Measurements from ENCODE around the gene PCDH9. TPM values are rescaled to one million over a fixed set of nuclear protein-coding genes. Genes with fewer than 3 reads are reported as not detected.

The PCDH9 gene
- total RNA-seq, 6 donors from 2014 or later: 3.1 to 19.4 (median 7.8) TPM

DNA sequence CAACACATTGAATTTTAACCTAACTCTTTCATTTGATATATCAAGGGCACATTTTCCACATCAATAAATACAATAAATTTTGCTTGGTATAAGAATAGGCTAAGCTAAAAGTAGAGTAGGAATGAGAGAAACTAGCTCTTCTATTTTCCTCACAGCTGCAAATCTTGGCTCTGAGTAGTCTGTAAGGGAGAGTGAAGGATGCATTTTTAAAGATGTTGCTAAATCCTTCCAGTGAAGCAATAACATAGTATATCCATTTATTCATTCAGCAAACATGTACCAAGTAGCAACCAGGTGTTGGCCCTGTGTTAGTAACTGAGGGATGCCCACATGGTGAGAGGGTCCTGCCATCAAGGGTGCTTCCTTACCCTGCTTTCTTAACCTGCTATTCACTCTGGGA is 799.9 kb downstream of the PCDH9 start:
- no peak for ATAC-seq (ENCODE audit: low FRiP score in 2 of 2)
- Histone ChIP-seq H3K27ac (no peak overlapping the region), H3K27me3 (no peaks in the 10 kb centered on the region), H3K9me3 (no peaks in the 10 kb centered on the region), H3K36me3 (no peaks in the 10 kb centered on the region), H3K4me3 (no peak overlapping the region), H3K4me1 (no peaks in the 10 kb centered on the region)
- no peak for TF ChIP-seq EP300 (IDR thresholded peaks at IDR 0.05)
- no peak for TF ChIP-seq POLR2A (IDR thresholded peaks at IDR 0.05)
- TF ChIP-seq POLR2AphosphoS5 (IDR thresholded peaks at IDR 0.05): no peak
- TF ChIP-seq, protein P1, sequence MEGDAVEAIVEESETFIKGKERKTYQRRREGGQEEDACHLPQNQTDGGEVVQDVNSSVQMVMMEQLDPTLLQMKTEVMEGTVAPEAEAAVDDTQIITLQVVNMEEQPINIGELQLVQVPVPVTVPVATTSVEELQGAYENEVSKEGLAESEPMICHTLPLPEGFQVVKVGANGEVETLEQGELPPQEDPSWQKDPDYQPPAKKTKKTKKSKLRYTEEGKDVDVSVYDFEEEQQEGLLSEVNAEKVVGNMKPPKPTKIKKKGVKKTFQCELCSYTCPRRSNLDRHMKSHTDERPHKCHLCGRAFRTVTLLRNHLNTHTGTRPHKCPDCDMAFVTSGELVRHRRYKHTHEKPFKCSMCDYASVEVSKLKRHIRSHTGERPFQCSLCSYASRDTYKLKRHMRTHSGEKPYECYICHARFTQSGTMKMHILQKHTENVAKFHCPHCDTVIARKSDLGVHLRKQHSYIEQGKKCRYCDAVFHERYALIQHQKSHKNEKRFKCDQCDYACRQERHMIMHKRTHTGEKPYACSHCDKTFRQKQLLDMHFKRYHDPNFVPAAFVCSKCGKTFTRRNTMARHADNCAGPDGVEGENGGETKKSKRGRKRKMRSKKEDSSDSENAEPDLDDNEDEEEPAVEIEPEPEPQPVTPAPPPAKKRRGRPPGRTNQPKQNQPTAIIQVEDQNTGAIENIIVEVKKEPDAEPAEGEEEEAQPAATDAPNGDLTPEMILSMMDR (IDR thresholded peaks at IDR 0.05): no peak
- no peak for DNase-seq

DNA sequence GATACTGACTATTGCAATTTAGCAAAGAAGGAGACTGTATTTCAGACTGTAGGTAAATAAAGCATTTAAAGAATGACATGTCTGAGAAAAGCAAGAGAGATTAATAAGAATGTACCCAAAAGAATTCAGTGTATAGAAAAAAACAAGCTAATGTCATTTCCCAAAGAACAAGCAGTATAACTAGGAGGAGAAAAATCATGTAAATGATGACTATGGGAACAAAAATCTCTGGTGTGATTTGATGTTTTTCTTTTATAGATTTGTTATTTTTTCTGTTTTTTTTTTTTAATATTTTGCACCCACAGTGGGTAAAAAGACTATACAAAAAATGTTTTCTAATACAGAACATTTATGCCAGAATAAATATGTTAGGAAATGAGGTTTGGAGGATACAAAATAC is 801.0 kb downstream of the PCDH9 start:
- TF ChIP-seq POLR2AphosphoS5 (IDR thresholded peaks at IDR 0.05): no peak
- TF ChIP-seq, protein P1 (IDR thresholded peaks at IDR 0.05): no peak
- TF ChIP-seq EP300 (IDR thresholded peaks at IDR 0.05): no peak
- TF ChIP-seq POLR2A (IDR thresholded peaks at IDR 0.05): no peak
- H3K4me3 ChIP-seq: no peak overlapping the region
- H3K4me1 ChIP-seq: no peaks in the 10 kb centered on the region
- H3K27ac ChIP-seq: no peak overlapping the region
- H3K27me3 ChIP-seq: no peaks in the 10 kb centered on the region
- no peaks in the 10 kb centered on the region for H3K36me3 ChIP-seq
- DNase-seq (no peak), ATAC-seq (ENCODE audit: low FRiP score in 2 of 2) (no peak)
- H3K9me3 ChIP-seq: no peaks in the 10 kb centered on the region

DNA sequence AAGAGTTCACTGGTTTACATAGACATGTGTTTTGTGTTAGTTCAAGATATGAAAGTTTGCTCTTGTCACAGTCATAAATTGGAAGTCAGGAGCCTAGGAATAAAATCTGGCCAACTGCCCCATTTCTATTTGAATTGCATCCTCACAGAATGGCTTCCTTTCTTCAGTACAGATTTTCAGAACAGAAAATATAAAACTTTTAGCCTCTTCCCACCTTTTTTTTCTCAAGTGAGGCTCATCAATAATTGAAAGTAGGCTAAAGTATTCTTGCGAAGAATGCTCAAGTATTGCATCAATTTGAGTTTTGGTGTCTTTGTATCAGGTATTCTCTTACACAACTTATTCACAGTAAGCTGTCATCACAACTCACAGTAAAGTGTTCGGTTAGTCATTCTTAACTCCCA is 802.7 kb downstream of the PCDH9 start:
- no peaks in the 10 kb centered on the region for H3K9me3 ChIP-seq
- no peak for ATAC-seq (ENCODE audit: low FRiP score in 2 of 2)
- H3K36me3 ChIP-seq: no peaks in the 10 kb centered on the region
- DNase-seq: no peak
- no peak overlapping the region for H3K27ac ChIP-seq
- TF ChIP-seq, protein P1 (IDR thresholded peaks at IDR 0.05): no peak
- TF ChIP-seq POLR2AphosphoS5 (IDR thresholded peaks at IDR 0.05) (no peak), EP300 (IDR thresholded peaks at IDR 0.05) (no peak), POLR2A (IDR thresholded peaks at IDR 0.05) (no peak)
- no peaks in the 10 kb centered on the region for H3K27me3 ChIP-seq
- no peaks in the 10 kb centered on the region for H3K4me1 ChIP-seq
- 95% methylated on average over 2 of the region's 2 CpGs for WGBS, 2 donors
- no peak overlapping the region for H3K4me3 ChIP-seq

DNA sequence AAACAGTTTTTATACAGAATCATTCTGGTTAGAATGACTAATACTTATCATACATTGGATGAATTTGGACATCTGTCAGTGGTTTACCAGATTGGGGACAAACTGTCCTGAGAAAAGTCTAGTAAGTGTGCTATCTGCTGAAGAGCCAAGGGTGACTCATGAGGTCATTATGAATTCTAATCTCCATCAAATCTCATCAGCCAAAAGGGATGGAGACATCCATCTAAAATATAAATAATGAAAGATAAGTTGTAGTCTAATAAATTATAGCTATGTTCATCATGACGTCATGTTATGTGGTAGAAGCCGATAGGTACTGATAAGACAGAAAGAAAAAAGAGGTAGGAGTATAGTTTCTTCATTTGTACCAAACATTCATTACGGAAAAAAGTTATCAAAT is 804.4 kb downstream of the PCDH9 start:
- Histone ChIP-seq H3K4me1 (no peaks in the 10 kb centered on the region), H3K27ac (no peak overlapping the region), H3K4me3 (no peak overlapping the region), H3K27me3 (no peaks in the 10 kb centered on the region), H3K36me3 (no peaks in the 10 kb centered on the region), H3K9me3 (no peaks in the 10 kb centered on the region)
- no peak for TF ChIP-seq EP300 (IDR thresholded peaks at IDR 0.05)
- no peak for TF ChIP-seq POLR2A (IDR thresholded peaks at IDR 0.05)
- WGBS, 2 donors: 61 to 74% methylated on average over 3 of the region's 3 CpGs
- DNase-seq (no peak), ATAC-seq (ENCODE audit: low FRiP score in 2 of 2) (no peak)

DNA sequence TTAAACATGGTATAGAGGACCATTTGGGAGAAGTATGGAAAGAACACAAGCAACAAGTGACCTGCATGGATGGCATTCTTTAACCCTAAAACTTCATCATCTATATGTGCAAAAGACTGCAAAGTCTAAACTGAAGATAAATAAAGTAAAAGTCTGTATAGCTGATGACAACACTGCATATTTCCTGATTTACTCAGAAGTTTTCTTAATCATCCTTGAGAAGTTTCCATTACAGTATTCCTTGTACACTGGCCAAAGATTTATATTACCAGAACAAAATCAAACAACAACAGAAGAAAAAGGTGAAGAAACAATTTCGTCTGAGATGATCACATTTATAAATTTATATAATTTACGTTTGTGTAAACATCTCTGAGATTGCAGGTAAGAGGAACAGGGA is 805.7 kb downstream of the PCDH9 start:
- 75 to 77% methylated on average over 2 of the region's 2 CpGs for WGBS, 2 donors
- Histone ChIP-seq H3K27ac (no peak overlapping the region), H3K9me3 (no peaks in the 10 kb centered on the region), H3K4me3 (no peak overlapping the region), H3K4me1 (no peaks in the 10 kb centered on the region), H3K36me3 (no peaks in the 10 kb centered on the region), H3K27me3 (no peaks in the 10 kb centered on the region)
- ATAC-seq (ENCODE audit: low FRiP score in 2 of 2): no peak
- DNase-seq: no peak
- TF ChIP-seq POLR2A (IDR thresholded peaks at IDR 0.05) (no peak), POLR2AphosphoS5 (IDR thresholded peaks at IDR 0.05) (no peak), EP300 (IDR thresholded peaks at IDR 0.05) (no peak)
- TF ChIP-seq, protein P1 (IDR thresholded peaks at IDR 0.05): no peak

Measured in upper lobe of left lung (tissue), 6 donors.